OCI-LY3 (cell line): ENCODE data around the gene AGBL4.

ENCODE experiments used
- CTCF ChIP-seq: fragments of 200-600, 300-600 bp; sonication (generic); IDR thresholded peaks from 2 replicates; pipeline ENCODE4 v1.5.1; 2014; ENCODE audit warnings: antibody characterized with exemption, low read length, low read depth
- EZH2phosphoT487 ChIP-seq: fragments of 200-600 bp; shearing (Covaris generic); IDR thresholded peaks from 2 replicates; pipeline ENCODE4 v1.6.1; 2018; ENCODE audit warnings: antibody characterized with exemption, mixed run types, low read depth

GRCh38 chr1:49013079-49013478, 1010.7 kb downstream of the AGBL4 start:
- no peak for TF ChIP-seq CTCF
- TF ChIP-seq EZH2phosphoT487 = no peak
